ENCODE measurements around the gene FAXDC2.

Gene FAXDC2

DNA sequence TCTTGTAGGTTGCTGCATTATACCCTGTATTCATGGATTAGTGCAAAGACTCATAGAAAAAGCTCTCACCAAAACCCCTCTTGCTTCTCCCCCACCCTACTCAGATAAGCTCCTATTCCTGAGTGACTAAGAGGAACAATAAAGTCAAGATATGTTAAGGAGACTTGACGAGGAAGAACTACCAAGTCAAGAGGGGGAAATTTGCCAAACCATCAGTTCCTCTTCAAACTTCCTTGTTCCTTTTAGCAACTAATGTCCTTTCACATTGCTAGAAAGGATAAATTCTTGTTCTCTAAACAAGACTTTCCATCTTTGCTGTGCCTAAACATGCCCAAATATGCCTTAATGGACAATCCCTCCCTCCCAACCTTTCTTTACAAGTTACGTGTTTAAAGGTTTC, 35.0 kb upstream of the FAXDC2 start:
- H3K27ac ChIP-seq = no peak overlapping the region
- H3K9me3 ChIP-seq (ENCODE audit: control insufficient read depth, low read length) = no peaks in the 10 kb centered on the region
- no peaks in the 10 kb centered on the region for H3K36me3 ChIP-seq (ENCODE audit: control insufficient read depth, insufficient read depth, low read length)
- no peaks in the 10 kb centered on the region for H3K27me3 ChIP-seq (ENCODE audit: control insufficient read depth, insufficient read depth, low read length)
- H3K4me3 ChIP-seq (ENCODE audit: low read depth, low read length) = no peak overlapping the region
- H3K4me1 ChIP-seq = no peaks in the 10 kb centered on the region
- TF ChIP-seq, protein P1, sequence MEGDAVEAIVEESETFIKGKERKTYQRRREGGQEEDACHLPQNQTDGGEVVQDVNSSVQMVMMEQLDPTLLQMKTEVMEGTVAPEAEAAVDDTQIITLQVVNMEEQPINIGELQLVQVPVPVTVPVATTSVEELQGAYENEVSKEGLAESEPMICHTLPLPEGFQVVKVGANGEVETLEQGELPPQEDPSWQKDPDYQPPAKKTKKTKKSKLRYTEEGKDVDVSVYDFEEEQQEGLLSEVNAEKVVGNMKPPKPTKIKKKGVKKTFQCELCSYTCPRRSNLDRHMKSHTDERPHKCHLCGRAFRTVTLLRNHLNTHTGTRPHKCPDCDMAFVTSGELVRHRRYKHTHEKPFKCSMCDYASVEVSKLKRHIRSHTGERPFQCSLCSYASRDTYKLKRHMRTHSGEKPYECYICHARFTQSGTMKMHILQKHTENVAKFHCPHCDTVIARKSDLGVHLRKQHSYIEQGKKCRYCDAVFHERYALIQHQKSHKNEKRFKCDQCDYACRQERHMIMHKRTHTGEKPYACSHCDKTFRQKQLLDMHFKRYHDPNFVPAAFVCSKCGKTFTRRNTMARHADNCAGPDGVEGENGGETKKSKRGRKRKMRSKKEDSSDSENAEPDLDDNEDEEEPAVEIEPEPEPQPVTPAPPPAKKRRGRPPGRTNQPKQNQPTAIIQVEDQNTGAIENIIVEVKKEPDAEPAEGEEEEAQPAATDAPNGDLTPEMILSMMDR (IDR thresholded peaks at IDR 0.05) = no peak
- H3K4me2 ChIP-seq (ENCODE audit: low read length) = no peak overlapping the region
- no peak overlapping the region for H3K9ac ChIP-seq
- no peak overlapping the region for H2AFZ ChIP-seq
- no peaks in the 10 kb centered on the region for H3K79me2 ChIP-seq

- Histone ChIP-seq H3K79me2 (no peaks in the 10 kb centered on the region), H3K4me3 (ENCODE audit: low read depth, low read length) (no peak overlapping the region), H3K27me3 (ENCODE audit: control insufficient read depth, insufficient read depth, low read length) (no peaks in the 10 kb centered on the region), H3K9me3 (ENCODE audit: control insufficient read depth, low read length) (no peaks in the 10 kb centered on the region), H3K9ac (no peak overlapping the region), H3K36me3 (ENCODE audit: control insufficient read depth, insufficient read depth, low read length) (no peaks in the 10 kb centered on the region), H3K27ac (no peak overlapping the region), H3K4me1 (no peaks in the 10 kb centered on the region), H3K4me2 (ENCODE audit: low read length) (no peak overlapping the region), H2AFZ (no peak overlapping the region)
- TF ChIP-seq, protein P1 (IDR thresholded peaks at IDR 0.05) = no peak
These were observed 34.0 kb upstream of the FAXDC2 start for GRCh38 chr5:154884424-154884823.

DNA sequence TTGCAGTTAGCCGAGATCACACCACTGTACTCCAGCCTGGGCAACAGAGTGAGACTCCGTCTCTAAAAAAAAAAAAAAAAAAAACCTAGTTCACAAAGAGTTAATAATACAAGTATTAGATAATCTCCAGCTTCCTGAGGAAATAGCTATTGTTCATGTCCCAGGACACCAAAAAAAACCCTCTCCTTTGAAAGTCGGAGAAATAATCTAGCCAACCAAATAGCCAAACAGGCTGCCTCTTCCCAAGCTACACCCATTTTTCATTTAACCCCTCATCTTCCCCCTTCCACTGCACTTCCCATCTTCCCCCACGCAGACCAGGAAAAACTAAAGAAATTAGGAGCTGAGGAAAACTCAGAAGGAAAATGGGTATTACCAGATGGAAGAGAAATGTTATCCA, 31.6 kb upstream of the FAXDC2 start:
- H3K9me3 ChIP-seq (ENCODE audit: control insufficient read depth, low read length) = no peaks in the 10 kb centered on the region
- H3K36me3 ChIP-seq (ENCODE audit: control insufficient read depth, insufficient read depth, low read length) = no peaks in the 10 kb centered on the region
- H3K27ac ChIP-seq = no peak overlapping the region
- no peak overlapping the region for H3K4me3 ChIP-seq (ENCODE audit: low read depth, low read length)
- H3K79me2 ChIP-seq = no peaks in the 10 kb centered on the region
- H3K9ac ChIP-seq = no peak overlapping the region
- TF ChIP-seq, protein P1 (IDR thresholded peaks at IDR 0.05) = no peak
- no peak overlapping the region for H3K4me2 ChIP-seq (ENCODE audit: low read length)
- no peaks in the 10 kb centered on the region for H3K27me3 ChIP-seq (ENCODE audit: control insufficient read depth, insufficient read depth, low read length)
- H3K4me1 ChIP-seq = no peaks in the 10 kb centered on the region
- no peak overlapping the region for H2AFZ ChIP-seq

GRCh38 chr5:154878642-154879335, 28.4 kb upstream of the FAXDC2 start:
- Histone ChIP-seq H3K4me2 (ENCODE audit: low read length) (no peak overlapping the region), H3K4me1 (no peaks in the 10 kb centered on the region), H2AFZ (no peak overlapping the region), H3K9ac (no peak overlapping the region), H3K36me3 (ENCODE audit: control insufficient read depth, insufficient read depth, low read length) (no peaks in the 10 kb centered on the region), H3K79me2 (no peaks in the 10 kb centered on the region), H3K27me3 (ENCODE audit: control insufficient read depth, insufficient read depth, low read length) (no peaks in the 10 kb centered on the region), H3K4me3 (ENCODE audit: low read depth, low read length) (no peak overlapping the region), H3K27ac (no peak overlapping the region), H3K9me3 (ENCODE audit: control insufficient read depth, low read length) (no peaks in the 10 kb centered on the region)
- TF ChIP-seq, protein P1 (IDR thresholded peaks at IDR 0.05) = no peak

DNA sequence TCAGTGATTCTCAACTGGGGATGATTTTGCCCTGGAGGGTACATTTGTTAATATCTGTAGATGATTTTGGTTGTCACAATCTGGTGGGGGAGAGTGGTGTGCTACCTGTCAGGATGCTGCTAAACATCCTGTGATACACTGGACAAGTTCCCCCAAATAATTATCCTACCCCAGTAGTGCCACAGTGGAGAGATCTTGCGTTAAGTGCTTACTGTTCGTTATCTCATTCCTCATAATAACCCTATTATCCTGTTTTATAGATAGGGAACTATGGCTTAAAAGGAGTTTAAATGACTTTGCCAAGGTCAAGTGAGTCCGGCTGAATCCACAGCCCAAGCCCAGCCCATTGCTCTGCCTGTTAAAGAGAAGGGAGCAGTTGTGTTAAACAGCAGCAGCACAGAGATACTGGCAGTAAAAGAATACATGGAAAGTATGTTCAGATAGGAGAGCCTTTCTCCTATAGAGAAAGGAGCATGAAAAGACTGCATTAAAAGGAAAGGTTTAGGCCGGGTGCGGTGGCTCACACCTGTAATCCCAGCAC, 23.5 kb upstream of the FAXDC2 start:
- Histone ChIP-seq H3K27me3 (ENCODE audit: control insufficient read depth, insufficient read depth, low read length) (no peaks in the 10 kb centered on the region), H3K36me3 (ENCODE audit: control insufficient read depth, insufficient read depth, low read length) (no peaks in the 10 kb centered on the region), H3K4me2 (ENCODE audit: low read length) (no peak overlapping the region), H3K9me3 (ENCODE audit: control insufficient read depth, low read length) (no peaks in the 10 kb centered on the region), H3K79me2 (peaks cover 9% of the 10 kb centered on the region), H3K9ac (no peak overlapping the region), H3K4me1 (no peaks in the 10 kb centered on the region), H2AFZ (no peak overlapping the region), H3K4me3 (ENCODE audit: low read depth, low read length) (no peak overlapping the region), H3K27ac (no peak overlapping the region)
- TF ChIP-seq, protein P1 (IDR thresholded peaks at IDR 0.05) = no peak

Measured in parathyroid adenoma (tissue), 2 donors.